NOMO-1 (cell line): ENCODE data around the gene ACTR5.
"Not testable (repeated sequence)": the region's sequence is repeated elsewhere in the genome, so short reads cannot be mapped to it uniquely, and the experiment has no call there.

Experiments
- DNase-seq, 2 experiments: peaks; one replicate each; lab custom pipeline; 2025; ENCODE audit not compliant: unreplicated experiment in 2 of 2; lab: John Stamatoyannopoulos, UW

ACTR5 gene

DNA sequence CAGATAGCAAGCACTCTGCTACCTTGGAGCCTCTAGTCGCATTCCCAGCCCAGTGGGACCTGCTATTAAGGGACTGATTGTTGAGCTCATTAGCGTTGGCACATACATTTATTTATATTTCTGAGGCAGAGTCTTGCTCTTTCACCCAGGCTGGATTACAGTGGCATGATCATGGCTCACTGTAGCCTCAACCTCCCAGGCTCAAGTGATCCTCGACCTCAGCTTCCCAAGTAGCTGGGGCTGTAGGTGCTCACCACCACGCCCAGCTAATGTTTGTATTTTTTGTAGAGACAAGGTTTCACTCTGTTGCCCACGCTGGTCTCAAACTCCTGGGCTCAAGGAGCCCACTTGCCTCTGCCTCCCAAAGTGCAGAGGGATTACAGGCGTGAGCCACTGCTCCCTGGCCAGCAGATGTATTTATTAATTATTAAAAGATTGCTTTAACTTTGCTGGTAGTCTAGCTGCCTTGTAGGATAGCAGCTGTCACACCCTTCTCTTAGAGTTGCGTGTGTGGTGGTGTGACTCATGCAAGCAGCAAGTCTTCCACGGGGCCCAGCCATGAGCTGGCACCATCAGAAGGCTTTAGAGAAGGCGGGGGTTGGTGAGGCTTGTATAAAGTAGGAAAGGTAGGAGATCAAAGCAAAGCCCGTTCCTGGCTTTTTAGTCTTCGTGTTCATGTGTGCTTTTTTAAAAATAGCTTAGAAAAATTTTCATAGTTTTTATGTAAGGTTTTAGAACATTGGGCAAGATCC is 16.5 kb downstream of the ACTR5 start:
- DNase-seq: peak; percentile 32 to 57

GRCh38 chr20:38766071-38766470 is 17.8 kb downstream of the ACTR5 start:
- no peak for DNase-seq

DNA sequence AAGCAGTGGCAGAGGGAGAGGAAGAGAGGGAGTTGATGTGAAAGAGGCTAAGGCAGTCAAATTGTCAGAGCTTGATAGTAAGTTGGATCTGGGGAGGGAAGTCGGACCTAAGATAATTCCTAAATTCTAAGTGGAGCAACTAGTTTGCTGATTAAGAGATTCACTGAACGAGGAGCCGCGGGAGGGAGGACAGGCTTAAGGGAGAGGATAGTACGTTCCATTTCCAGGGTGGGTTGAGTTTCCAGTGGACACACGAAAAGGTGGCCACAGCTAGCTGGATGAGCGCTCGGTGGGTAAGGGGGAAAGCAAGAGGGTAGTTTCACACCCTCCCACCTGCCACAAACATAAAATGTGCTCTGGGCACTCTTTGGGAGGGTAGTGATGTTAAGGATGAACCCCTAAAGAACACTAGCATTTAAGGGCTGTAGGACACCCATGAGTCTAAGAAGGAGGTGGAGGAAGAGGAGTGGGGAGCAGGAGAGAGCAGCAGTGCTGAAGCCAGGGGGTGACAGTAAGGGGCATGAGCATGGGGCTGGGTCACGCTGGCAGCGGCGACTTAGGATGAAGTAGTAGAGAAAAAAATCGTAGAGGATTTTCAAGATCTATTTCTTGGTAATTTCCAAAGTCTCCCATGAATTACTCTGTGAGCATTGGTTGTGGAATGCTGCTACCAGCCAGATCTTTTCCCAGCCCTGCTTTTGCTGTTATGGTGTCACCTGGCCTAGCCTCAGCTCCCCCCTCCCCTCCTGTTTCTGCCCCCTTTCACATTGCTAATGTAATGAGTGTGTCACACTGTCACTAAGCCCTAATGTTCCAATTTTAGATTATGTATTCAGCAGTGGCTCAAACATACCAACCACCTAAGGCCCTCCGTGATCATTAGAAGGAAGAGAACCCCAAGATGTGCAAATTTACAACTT is 21.4 kb downstream of the ACTR5 start:
- no peak for DNase-seq

GRCh38 chr20:38770546-38770945 is 22.3 kb downstream of the ACTR5 start:
- DNase-seq: no peak

- DNase-seq: no peak
Measured at GRCh38 chr20:38770970-38771369, 22.7 kb downstream of the ACTR5 start.

DNA sequence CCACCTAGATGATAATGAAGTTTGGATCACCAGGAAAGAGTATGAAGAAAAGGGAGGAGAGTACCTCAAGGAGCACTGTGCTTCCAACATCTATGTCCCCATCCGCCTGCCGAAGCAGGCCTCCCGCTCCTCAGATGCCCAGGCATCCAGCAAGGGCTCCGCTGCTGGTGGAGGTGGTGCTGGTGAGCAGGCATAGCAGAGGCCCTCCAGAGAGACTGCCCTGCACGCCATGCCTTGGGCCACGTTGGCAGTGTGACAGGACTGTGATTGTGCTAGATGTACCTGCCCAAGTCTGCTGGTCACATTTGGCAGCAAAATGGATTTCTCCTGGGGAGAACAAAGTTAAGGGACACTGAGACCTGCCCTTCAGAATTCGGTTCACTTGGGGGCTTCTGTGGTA is 23.4 kb downstream of the ACTR5 start:
- DNase-seq: no peak

DNA sequence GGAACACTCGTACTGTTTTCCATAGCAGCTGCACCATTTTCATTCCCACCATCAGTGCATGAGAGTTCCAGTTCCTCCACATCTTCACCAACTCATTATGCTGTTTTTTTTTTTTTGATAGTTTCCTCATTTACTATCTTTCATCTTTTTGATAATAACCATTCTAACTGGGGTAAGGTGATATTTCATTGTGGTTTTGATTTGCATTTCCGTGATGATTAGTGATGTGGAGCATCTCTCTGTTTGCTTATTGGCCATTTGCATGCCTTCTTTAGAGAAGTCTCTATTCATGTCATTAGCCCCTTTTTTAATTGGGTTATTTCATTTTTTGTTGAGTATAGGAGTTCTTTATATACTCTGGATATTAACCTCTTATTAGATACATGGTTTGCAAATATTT is 25.9 kb downstream of the ACTR5 start:
- DNase-seq: no peak

- DNase-seq: no peak
Measured at GRCh38 chr20:38776363-38776762, 28.1 kb downstream of the ACTR5 start.

DNA sequence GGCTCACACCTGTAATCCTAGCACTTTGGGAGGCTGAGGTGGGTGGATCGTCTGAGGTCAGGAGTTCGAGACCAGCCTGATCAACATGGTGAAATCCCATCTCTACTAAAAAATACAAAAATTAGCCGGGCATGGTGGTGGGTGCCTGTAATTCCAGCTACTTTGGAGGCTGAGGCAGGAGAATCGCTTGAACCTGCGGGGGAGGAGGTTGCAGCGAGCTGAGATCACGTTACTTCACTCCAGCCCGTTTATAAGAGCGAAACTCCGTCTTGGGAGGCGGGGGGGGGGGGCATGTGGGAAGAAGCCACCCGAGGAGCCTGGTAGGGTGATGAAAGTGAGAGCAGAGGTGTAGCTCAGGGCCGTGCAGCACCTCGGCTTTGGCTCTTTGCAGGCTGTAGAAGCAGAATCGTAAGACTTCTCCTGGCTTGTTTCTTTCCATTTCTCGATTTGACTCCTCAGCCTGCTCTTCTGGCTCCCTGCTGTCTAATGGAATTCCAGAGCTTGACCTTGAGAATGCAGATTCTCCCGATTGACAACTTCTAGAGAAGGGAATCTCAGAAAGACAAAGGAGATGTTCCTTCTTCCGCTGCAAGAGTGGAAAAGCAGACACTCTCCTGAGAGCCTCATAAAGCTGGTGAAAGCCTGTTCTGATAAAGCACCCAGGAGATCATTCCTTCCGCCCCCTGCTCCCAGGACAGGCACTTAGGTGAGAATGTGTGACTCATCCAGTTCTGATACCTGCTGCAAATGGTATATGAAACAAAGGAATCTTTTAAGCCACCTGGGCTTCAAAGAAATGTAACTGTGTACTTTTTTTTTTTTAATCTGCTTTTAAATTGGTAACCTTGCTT is 31.2 kb downstream of the ACTR5 start:
- no peak for DNase-seq

- DNase-seq: no peak
Measured at GRCh38 chr20:38782275-38782674, 34.0 kb downstream of the ACTR5 start.

GRCh38 chr20:38787870-38788269 is 39.6 kb downstream of the ACTR5 start:
- DNase-seq: no peak

DNA sequence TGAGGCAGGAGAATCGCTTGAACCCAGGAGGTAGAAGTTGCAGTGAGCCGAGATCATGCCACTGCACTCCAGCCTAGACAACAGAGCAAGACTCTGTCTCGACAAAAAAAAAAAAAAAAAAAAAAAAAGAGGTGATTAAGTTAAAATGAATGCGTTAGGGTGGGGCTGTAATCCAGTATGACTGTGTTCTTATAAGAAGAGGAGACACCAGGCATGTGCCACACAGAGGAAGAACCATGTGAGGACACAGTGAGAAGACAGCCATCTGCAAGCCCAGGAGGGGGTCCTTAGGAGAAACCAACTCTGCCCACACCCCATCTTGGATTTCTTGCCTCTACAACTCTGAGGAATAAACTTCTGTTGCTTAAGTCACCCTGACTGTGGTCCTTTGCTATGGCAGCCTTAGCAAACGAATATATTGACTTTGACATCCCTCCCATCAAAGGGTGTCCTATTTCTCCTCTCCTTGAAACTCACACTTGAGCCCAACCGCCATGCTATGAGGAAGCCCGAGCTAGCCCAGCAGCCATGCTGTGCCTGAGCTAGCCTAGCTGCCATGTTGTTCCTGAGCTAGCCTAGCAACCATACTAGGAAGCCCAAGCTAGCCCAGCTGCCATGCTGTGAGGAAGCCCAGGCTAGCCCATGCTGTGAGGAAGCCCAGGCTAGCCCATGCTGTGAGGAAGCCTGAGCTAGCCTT is 41.4 kb downstream of the ACTR5 start:
- DNase-seq: no peak

DNA sequence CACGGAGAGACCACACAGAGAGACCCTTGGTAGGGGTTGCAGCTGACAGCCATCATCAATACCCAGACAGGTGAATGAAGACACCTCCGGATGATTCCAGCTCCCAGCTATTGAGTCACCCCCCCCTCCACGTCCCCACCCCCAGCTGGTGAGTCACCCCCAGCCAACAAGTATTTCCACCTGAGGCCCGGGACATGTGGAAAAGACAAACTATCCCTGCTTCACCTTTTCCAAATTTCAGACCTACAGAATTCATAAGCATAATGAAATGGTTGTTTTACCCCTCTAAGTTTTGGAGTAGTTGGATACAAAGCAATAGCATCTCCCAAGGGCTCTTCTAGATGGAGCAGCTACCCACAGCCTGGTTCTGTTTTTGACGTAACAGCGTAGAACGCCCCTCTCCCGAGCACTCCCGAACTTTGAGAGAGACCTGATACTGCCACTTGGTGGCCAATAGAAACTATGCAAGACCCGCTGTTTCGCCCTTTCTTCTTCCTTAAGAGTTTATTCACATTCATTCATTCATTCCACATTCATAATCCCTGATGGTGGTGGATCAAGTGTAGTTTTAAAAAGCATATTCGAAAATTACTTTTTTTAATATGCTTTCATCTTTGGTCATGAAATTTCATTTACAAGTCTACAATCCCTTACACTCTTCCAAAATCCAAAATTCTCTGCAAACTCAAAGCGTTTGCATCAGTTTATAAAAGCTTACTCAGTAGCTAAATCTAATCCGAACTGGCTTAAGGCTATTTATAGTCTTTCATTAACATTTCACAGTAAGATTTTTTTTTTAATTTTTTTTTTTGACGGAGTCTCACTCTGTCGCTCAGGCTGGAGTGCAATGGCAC is 42.2 kb downstream of the ACTR5 start:
- DNase-seq: peak; percentile 5 to 55

GRCh38 chr20:38791291-38791690 is 43.0 kb downstream of the ACTR5 start:
- no peak for DNase-seq

- no peak for DNase-seq
Measured at GRCh38 chr20:38791940-38792339, 43.7 kb downstream of the ACTR5 start.

GRCh38 chr20:38794057-38794456 is 45.8 kb downstream of the ACTR5 start:
- DNase-seq: not testable (repeated sequence)

GRCh38 chr20:38798266-38798665 is 50.0 kb downstream of the ACTR5 start:
- DNase-seq: no peak

DNA sequence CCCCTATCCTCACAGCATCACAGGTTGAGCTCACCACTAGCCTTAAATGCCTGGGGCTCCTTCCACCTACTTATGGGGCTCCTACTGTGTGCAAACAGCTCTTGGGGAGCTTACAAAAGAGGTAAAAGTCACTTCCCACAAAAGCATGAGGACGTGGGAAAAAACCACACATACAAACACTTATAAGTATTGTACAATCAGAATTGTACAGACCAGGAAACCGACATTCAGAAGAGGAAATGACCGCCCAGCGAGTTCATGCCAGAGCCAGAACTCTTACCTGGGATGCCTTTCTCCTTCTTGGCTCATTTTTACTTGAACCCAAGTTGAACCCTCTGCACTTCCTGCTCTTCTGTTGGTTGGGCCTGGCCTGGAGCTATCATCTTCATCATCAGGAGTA is 50.9 kb downstream of the ACTR5 start:
- DNase-seq: peak; percentile 14 to 61

GRCh38 chr20:38800882-38801281 is 52.6 kb downstream of the ACTR5 start:
- no peak for DNase-seq

DNA sequence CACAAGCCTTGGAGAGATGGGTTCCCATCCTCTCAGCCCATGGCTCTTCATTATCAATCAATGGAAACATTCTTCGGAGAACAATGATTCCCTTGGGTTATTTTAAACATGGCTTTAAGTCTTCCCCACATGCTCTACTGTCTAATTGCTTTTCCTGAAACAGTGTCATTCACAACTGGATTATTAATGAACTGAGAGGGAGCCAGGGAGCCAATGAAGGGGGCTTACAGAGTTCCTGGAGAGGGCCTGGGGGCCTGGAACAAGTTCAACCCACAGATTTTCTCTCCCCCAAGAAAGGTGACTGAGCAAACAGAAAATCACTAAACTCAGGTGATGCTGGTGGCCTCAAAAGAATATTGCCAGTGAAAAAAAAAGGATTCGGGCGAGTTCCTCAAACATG is 56.0 kb downstream of the ACTR5 start:
- no peak for DNase-seq
